Measurements from ENCODE around the gene PTPRO. TPM values are rescaled to one million over a fixed set of nuclear protein-coding genes. Genes with fewer than 3 reads are reported as not detected.

PTPRO gene
- total RNA-seq (2014; rRNA removed) (not detected in 2 replicates), Bru-seq, nascent RNA (percentile 3 among the genes with signal in this experiment), BruChase-seq, experiment 1, labeled RNA remaining after a 6-hour chase (percentile 0 among the genes with signal in this experiment), BruChase-seq, experiment 2, labeled RNA remaining after a 2-hour chase (percentile 2 among the genes with signal in this experiment)
- long read RNA-seq, result 0 reads

DNA sequence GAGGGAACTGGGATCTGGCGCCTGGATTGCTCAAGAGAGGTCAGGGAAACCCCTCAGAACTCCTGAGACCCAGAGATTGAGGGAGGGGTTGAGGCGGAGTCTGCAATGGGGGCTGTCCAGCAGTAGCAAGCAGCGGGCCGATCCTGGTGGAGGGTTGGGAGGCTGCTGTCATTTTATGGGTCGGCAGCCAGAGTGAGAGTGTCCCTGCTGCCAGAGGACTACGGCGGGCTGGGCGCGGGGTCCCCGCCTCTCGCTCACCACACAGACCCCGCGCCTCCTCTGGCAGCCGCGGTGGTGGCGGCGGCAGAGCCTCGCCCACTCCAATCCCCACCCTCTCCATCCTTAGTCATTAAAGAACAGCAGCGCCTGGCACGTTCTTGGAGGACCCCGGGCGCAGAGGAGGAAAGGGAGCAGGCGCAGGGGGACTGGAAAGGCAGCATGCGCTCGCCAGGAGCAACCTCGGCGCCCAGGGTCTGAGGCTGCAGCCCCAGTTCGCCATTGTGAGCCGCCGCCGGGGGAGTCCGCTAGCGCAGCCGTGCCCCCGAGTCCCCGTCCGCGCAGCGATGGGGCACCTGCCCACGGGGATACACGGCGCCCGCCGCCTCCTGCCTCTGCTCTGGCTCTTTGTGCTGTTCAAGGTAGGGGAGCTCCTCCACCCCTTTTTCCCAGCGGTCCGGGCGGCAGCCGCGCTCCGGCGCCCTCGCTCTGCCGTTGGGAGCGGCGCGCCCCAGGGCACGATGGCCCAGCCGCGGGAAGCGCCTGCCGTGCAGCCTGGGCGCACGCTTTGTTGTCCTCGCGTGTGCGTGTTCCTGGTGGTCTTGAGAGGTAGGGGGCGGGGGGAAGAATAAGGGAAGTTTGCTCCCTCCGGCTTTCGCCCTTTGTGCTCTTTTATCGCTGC, at the start of gene PTPRO:
TSS of gene PTPRO (plus strand) at position 345 of the 898 bp plus-strand sequence.
- Histone ChIP-seq H3K36me3 (ENCODE audit: low read depth, low read length) (no peaks in the 10 kb centered on the region), H3K79me2 (ENCODE audit: low read length) (no peaks in the 10 kb centered on the region), H3K9ac (ENCODE audit: low read length) (no peak within 1 kb of the TSS), H3K4me1 (ENCODE audit: insufficient read depth, low read length) (no peaks in the 10 kb centered on the region), H3K9me3 (ENCODE audit: low read length) (no peaks in the 10 kb centered on the region), H3K27me3 (ENCODE audit: low read length) (peaks cover 16% of the 10 kb centered on the region; the same call in 1 of the 2 replicates), H3K4me2 (ENCODE audit: low read length) (no peak within 1 kb of the TSS), H2AFZ (ENCODE audit: low read length) (no peak within 1 kb of the TSS), H3K27ac (ENCODE audit: low read length) (no peak within 1 kb of the TSS), H4K20me1 (ENCODE audit: low read length) (no peaks in the 10 kb centered on the region), H3K9me2 (replicated peaks; ENCODE audit: low read length) (no peaks in the 10 kb centered on the region), H3K4me3 (ENCODE audit: low read length) (no peak within 1 kb of the TSS), H3F3A (ENCODE audit: low read length, unreplicated experiment) (no peaks in the 10 kb centered on the region)
- no TSS peak for BruUV-seq (replicated peaks)
- TF ChIP-seq, protein P1, sequence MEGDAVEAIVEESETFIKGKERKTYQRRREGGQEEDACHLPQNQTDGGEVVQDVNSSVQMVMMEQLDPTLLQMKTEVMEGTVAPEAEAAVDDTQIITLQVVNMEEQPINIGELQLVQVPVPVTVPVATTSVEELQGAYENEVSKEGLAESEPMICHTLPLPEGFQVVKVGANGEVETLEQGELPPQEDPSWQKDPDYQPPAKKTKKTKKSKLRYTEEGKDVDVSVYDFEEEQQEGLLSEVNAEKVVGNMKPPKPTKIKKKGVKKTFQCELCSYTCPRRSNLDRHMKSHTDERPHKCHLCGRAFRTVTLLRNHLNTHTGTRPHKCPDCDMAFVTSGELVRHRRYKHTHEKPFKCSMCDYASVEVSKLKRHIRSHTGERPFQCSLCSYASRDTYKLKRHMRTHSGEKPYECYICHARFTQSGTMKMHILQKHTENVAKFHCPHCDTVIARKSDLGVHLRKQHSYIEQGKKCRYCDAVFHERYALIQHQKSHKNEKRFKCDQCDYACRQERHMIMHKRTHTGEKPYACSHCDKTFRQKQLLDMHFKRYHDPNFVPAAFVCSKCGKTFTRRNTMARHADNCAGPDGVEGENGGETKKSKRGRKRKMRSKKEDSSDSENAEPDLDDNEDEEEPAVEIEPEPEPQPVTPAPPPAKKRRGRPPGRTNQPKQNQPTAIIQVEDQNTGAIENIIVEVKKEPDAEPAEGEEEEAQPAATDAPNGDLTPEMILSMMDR (conservative IDR thresholded peaks at IDR 0.05; ENCODE audit: low read depth, low read length), result no peak
- TF ChIP-seq EZH2phosphoT487 (IDR thresholded peaks at IDR 0.05; ENCODE audit: borderline replicate concordance, low read length) (no peak), EZH2 (IDR thresholded peaks at IDR 0.05; ENCODE audit: low read length, unreplicated experiment) (no peak)
- intact Hi-C loops (cut with micrococcal nuclease), result no loop called here
- ATAC-seq (no peak), DNase-seq (no peak)
- CTCF ChIA-PET, result no interaction called here
- POLR2A ChIA-PET (ENCODE audit: unreplicated experiment), result no interaction called here

DNA sequence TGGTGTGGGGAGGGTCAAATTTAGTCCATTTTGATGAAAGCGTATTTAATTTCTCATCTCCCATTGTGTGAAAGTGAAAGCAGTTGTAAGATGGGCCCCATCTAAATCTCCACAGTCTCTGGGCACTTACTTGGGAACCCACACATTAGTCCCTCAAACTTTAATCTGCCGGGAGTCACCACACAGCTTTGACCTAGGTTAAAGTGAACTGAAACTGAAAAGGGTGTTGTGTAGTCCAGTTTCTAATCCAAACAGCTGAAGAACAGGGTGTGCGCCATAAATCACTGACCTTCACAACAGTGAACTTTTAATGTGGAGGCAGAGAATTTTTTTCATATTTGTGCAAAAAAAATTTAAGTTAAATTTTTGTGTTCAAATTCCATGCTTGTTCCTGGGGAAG, 48.4 kb upstream of the PTPRO start:
- peak overlapping the region; percentile 35; the same call in 1 of the 2 replicates for H2AFZ ChIP-seq (ENCODE audit: low read length)
- CTCF ChIA-PET, result no interaction called here

More for the DNA sequence above, 48.4 kb upstream of the PTPRO start:
- BruUV-seq (replicated peaks), result no TSS peak
- H3K36me3 ChIP-seq (ENCODE audit: low read depth, low read length), result no peaks in the 10 kb centered on the region
- H3K4me2 ChIP-seq (ENCODE audit: low read length), result peak overlapping the region; percentile 23
- TF ChIP-seq, protein P1 (conservative IDR thresholded peaks at IDR 0.05; ENCODE audit: low read depth, low read length), result no peak
- TF ChIP-seq EZH2 (IDR thresholded peaks at IDR 0.05; ENCODE audit: low read length, unreplicated experiment) (no peak), EZH2phosphoT487 (IDR thresholded peaks at IDR 0.05; ENCODE audit: borderline replicate concordance, low read length) (no peak)
- DNase-seq (no peak), ATAC-seq (no peak)
- no peaks in the 10 kb centered on the region for H3K9me3 ChIP-seq (ENCODE audit: low read length)
- H3K27me3 ChIP-seq (ENCODE audit: low read length), result no peaks in the 10 kb centered on the region
- H3K9me2 ChIP-seq (replicated peaks; ENCODE audit: low read length), result no peaks in the 10 kb centered on the region
- no peak overlapping the region for H3K4me3 ChIP-seq (ENCODE audit: low read length)
- peak overlapping the region; percentile 11; the same call in 1 of the 2 replicates for H3K9ac ChIP-seq (ENCODE audit: low read length)
- H3K4me1 ChIP-seq (ENCODE audit: insufficient read depth, low read length), result peaks cover 33% of the 10 kb centered on the region
- POLR2A ChIA-PET (ENCODE audit: unreplicated experiment), result no interaction called here
- no peaks in the 10 kb centered on the region for H3F3A ChIP-seq (ENCODE audit: low read length, unreplicated experiment)
- no peaks in the 10 kb centered on the region for H4K20me1 ChIP-seq (ENCODE audit: low read length)
- H3K27ac ChIP-seq (ENCODE audit: low read length), result peak overlapping the region; percentile 79
- H3K79me2 ChIP-seq (ENCODE audit: low read length), result no peaks in the 10 kb centered on the region
- intact Hi-C loops (cut with micrococcal nuclease), result loop anchor here (10.0 kb wide), 1 partner anchor 581 kb away; no protein-coding TSS in a partner anchor
